GM23338 (cell line): ENCODE data around the gene NFS1. TPM values are rescaled to one million over a fixed set of nuclear protein-coding genes. Genes with fewer than 3 reads are reported as not detected.
"Not testable (repeated sequence)": the region's sequence is repeated elsewhere in the genome, so short reads cannot be mapped to it uniquely, and the experiment has no call there.

Experiments used
- ATAC-seq: fragments of 200-7000 bp; cut with Tn5 transposase; 3 replicates; pipeline ENCODE4 v1.9.1; 2020
- DNase-seq: peaks from one replicate; pipeline ENCODE4 v3.0.0-alpha.2; 2015; ENCODE audit warnings: low spot score
- H2AFZ ChIP-seq: fragments of 200-600 bp; sonication (generic); 2 replicates; pipeline ENCODE4 v1.8.0; 2016; ENCODE audit warnings: antibody characterized with exemption, mild to moderate bottlenecking, moderate library complexity
- H3F3A ChIP-seq: fragments of 200-600 bp; sonication (generic); replicated peaks from 2 replicates; pipeline ENCODE4 v1.8.0; 2017; ENCODE audit warnings: antibody characterized with exemption, mixed run types, low read depth
- H3K27ac ChIP-seq: fragments of 200-600 bp; sonication (generic); 2 replicates; pipeline ENCODE4 v1.6.1; 2016; ENCODE audit warnings: low read depth
- H3K27me3 ChIP-seq: fragments of 200-600 bp; sonication (generic); 2 replicates; pipeline ENCODE4 v1.8.0; 2016; ENCODE audit warnings: mild to moderate bottlenecking, mixed run types, moderate library complexity; ENCODE audit not compliant: insufficient read depth
- H3K36me3 ChIP-seq: fragments of 200-600 bp; sonication (generic); 2 replicates; pipeline ENCODE4 v1.8.0; 2016; ENCODE audit warnings: mild to moderate bottlenecking; ENCODE audit not compliant: insufficient read depth
- H3K4me1 ChIP-seq: fragments of 200-600 bp; sonication (generic); 2 replicates; pipeline ENCODE4 v1.8.0; 2016; ENCODE audit warnings: mild to moderate bottlenecking, moderate library complexity; ENCODE audit not compliant: insufficient read depth
- H3K4me2 ChIP-seq: fragments of 200-600 bp; sonication (generic); 2 replicates; pipeline ENCODE4 v1.7.1; 2017; ENCODE audit warnings: mixed run types
- H3K4me3 ChIP-seq: fragments of 200-600 bp; sonication (generic); 2 replicates; pipeline ENCODE4 v1.6.1; 2016; ENCODE audit warnings: mixed run types
- H3K79me2 ChIP-seq: fragments of 200-600 bp; sonication (generic); replicated peaks from 2 replicates; pipeline ENCODE4 v1.8.0; 2017; ENCODE audit warnings: mild to moderate bottlenecking; ENCODE audit not compliant: insufficient read depth
- H3K9me2 ChIP-seq: fragments of 200-600 bp; sonication (generic); 2 replicates; pipeline ENCODE4 v1.8.0; 2017; ENCODE audit not compliant: insufficient read depth
- H4K20me1 ChIP-seq: fragments of 200-600 bp; sonication (generic); replicated peaks from 2 replicates; pipeline ENCODE4 v1.8.0; 2017; ENCODE audit warnings: mild to moderate bottlenecking; ENCODE audit not compliant: insufficient read depth
- H3K27ac Mint-ChIP-seq: 2 replicates; pipeline ENCODE4 v1.8.0; 2020; ENCODE audit warnings: inconsistent platforms, mild to moderate bottlenecking, moderate library complexity, mixed read lengths
- H3K27me3 Mint-ChIP-seq: 3 replicates; pipeline ENCODE4 v1.8.0; 2022; ENCODE audit warnings: low read depth, mild to moderate bottlenecking, moderate library complexity, mixed read lengths, inconsistent platforms; ENCODE audit not compliant: insufficient read depth, poor library complexity
- H3K36me3 Mint-ChIP-seq: 3 replicates; pipeline ENCODE4 v1.8.0; 2021; ENCODE audit warnings: low read depth, mild to moderate bottlenecking, inconsistent platforms, moderate library complexity, mixed read lengths
- H3K4me1 Mint-ChIP-seq: 3 replicates; pipeline ENCODE4 v1.8.0; 2020; ENCODE audit warnings: mild to moderate bottlenecking, inconsistent platforms, mixed read lengths
- H3K4me3 Mint-ChIP-seq: 3 replicates; pipeline ENCODE4 v1.8.0; 2021; ENCODE audit warnings: moderate library complexity, mild to moderate bottlenecking, inconsistent platforms, mixed read lengths
- H3K9me3 Mint-ChIP-seq: 3 replicates; pipeline ENCODE4 v1.8.0; 2020; ENCODE audit warnings: moderate library complexity, mild to moderate bottlenecking, inconsistent platforms, mixed read lengths
- NANOG ChIP-seq: IDR thresholded peaks from 2 replicates; pipeline ENCODE4 v1.6.1; 2016; ENCODE audit warnings: antibody characterized with exemption, borderline replicate concordance
- POLR2AphosphoS5 ChIP-seq: IDR thresholded peaks from 2 replicates; pipeline ENCODE4 v1.6.1; 2016; ENCODE audit warnings: antibody characterized with exemption, low read depth
- STAT1 ChIP-seq: IDR thresholded peaks from one replicate; pipeline ENCODE4 v1.6.1; 2016; ENCODE audit warnings: antibody characterized with exemption; ENCODE audit not compliant: unreplicated experiment
- ZNF114 ChIP-seq: fragments of 250-450 bp; sonication (Bioruptor Pico); IDR thresholded peaks from 2 replicates; pipeline ENCODE4 v1.5.0; 2020; ENCODE audit warnings: mild to moderate bottlenecking, moderate library complexity
- ZNF331 ChIP-seq: fragments of 250-450 bp; sonication (Bioruptor Pico); IDR thresholded peaks from 2 replicates; pipeline ENCODE4 v1.5.0; 2020; ENCODE audit warnings: low read depth, mild to moderate bottlenecking, moderate library complexity
- polyA plus RNA-seq: library from polyadenylated mRNA; unstranded; fragments of >200 nt; fragmentation: Nextera tagmentation; extraction: Ambion mirVana; gene quantifications from 2 replicates; pipeline ENCODE4 v1.2.1, GENCODE V29; 2016
- total RNA-seq: library from RNA; depleted of rRNA; stranded (reverse); fragments of >200 nt; shearing (Covaris generic); gene quantifications from 2 replicates; pipeline ENCODE4 v1.2.3, GENCODE V29; 2014
- TF ChIP-seq, protein P1 (sequence below): IDR thresholded peaks from 2 replicates; pipeline ENCODE4 v1.6.1; 2016; ENCODE audit warnings: antibody characterized with exemption
- TF ChIP-seq, protein P2 (sequence below), 2 experiments: fragments of 200-600 bp in 1 of 2; sonication (generic) in 1 of 2; conservative IDR thresholded peaks; 2 replicates each; pipeline versions ENCODE4 v1.5.1 to v1.6.1; 2016 to 2017; ENCODE audit warnings: antibody characterized with exemption in 2 of 2, low read depth in 2 of 2, mild to moderate bottlenecking in 2 of 2, moderate library complexity in 1 of 2

The NFS1 gene
- total and polyA plus RNA-seq, 2 experiments from 2014 or later: 22.8 to 35.7 TPM

DNA sequence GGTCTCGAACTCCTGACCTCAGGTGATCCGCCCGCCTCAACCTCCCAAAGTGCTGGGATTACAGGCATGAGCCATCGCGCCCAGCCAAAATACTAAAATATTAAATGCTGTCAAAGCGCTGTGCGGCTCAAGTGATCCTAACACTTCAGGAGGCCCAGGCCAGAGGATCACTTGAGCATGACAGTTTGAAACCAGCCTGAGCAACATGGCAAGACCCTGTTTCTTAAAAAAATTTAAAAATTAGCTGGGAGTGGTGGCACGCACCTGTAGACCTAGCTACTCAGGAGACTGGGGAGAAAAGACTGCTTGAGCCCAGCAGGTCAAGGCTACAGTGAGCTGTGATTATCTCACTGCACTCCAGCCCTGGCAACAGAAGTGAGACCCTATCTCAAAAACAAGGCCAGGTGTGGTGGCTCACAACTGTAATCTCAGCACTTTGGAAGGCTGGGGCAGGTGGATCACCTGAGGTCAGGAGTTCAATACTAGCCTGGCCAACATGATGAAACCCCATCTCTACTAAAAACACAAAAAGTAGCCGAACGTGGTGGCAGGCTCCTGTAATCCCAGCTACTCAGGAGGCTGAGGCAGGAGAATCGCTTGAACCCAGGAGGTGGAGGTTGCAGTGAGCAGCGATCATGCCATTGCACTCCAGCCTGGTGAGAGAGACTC, 24.6 kb upstream of the NFS1 start:
- peaks cover 12% of the 10 kb centered on the region for H3K27me3 Mint-ChIP-seq
- Histone ChIP-seq H3F3A (peaks cover 44% of the 10 kb centered on the region), H3K79me2 (peaks cover 99% of the 10 kb centered on the region), H4K20me1 (peaks cover 77% of the 10 kb centered on the region), H3K27ac (0 out of 2 replicates have a peak overlapping the region, but pooled peaks have one; percentile 19), H3K36me3 (peaks cover 99% of the 10 kb centered on the region)
- ATAC-seq, H2AFZ ChIP-seq, H3K4me2 ChIP-seq, H3K27me3 ChIP-seq, H3K4me1 ChIP-seq, H3K4me1 Mint-ChIP-seq, DNase-seq, H3K9me2 ChIP-seq, H3K4me3 ChIP-seq, H3K4me3 Mint-ChIP-seq, H3K9me3 Mint-ChIP-seq: not testable (repeated sequence)
- 0 out of 2 replicates have a peak overlapping the region, but pooled peaks have one; percentile 31 for H3K27ac Mint-ChIP-seq
- H3K36me3 Mint-ChIP-seq: peaks cover 99% of the 10 kb centered on the region

DNA sequence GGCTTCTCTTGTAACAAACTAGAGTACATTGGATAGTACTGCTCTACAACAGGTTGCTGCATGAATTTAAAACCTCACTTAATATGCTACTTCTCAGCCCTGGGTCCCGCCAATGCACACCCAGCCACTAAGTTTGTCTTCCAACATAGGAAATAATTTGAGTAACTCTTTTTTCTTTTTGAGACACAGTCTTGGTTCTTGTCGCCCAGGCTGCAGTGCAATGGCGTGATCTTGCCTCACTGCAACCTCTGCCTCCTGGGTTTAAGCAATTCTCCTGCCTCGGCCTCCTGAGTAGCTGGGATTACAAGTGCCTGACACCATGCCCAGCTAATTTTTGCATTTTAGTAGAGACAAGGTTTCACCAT, 24.1 kb upstream of the NFS1 start:
- not testable (repeated sequence) for ATAC-seq, DNase-seq, H3K4me3 Mint-ChIP-seq, H3K9me2 ChIP-seq, H2AFZ ChIP-seq, H3K27ac Mint-ChIP-seq, H3K4me2 ChIP-seq, H3K27me3 ChIP-seq, H3K4me3 ChIP-seq, H3K9me3 Mint-ChIP-seq, H3K4me1 Mint-ChIP-seq, H3K4me1 ChIP-seq
- Histone ChIP-seq H3K27ac (peak overlapping the region; percentile 53; the same call in 1 of the 2 replicates), H3K36me3 (peaks cover 99% of the 10 kb centered on the region), H3F3A (peaks cover 49% of the 10 kb centered on the region), H4K20me1 (peaks cover 83% of the 10 kb centered on the region), H3K79me2 (peaks cover 99% of the 10 kb centered on the region)
- Mint-ChIP-seq H3K36me3 (peaks cover 100% of the 10 kb centered on the region), H3K27me3 (peaks cover 12% of the 10 kb centered on the region)

DNA sequence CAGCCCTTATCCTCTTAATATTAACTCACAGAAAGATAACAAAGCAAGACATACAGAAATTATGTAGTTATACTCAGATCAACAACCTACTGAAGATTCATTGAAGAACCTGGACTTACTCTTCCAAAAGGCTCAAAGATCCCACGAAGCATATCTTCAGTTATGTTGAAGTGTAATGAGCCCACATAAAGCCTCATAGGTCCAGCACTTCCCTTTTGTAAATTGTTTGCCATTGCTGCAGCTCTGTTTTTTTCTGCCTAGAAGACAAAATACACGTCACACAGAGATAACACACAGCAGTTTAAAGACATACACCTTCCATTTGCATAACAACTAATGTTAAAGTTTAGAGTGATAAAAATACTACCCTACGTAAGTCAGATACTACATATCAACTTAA, 22.5 kb upstream of the NFS1 start:
- DNase-seq: no peak
- H3K4me1 Mint-ChIP-seq: peaks cover 6% of the 10 kb centered on the region; the same call in 2 of the 3 replicates
- H3K27me3 Mint-ChIP-seq: peaks cover 8% of the 10 kb centered on the region
- no peak overlapping the region for H3K4me3 ChIP-seq
- H3K9me2 ChIP-seq: no peaks in the 10 kb centered on the region
- H4K20me1 ChIP-seq: peaks cover 78% of the 10 kb centered on the region
- H3K4me3 Mint-ChIP-seq: no peak overlapping the region
- H3K4me1 ChIP-seq: no peaks in the 10 kb centered on the region
- peaks cover 99% of the 10 kb centered on the region for H3K79me2 ChIP-seq
- H3K36me3 Mint-ChIP-seq: peaks cover 100% of the 10 kb centered on the region
- H3K27ac Mint-ChIP-seq: no peak overlapping the region
- peaks cover 56% of the 10 kb centered on the region for H3F3A ChIP-seq
- no peak overlapping the region for H2AFZ ChIP-seq
- no peaks in the 10 kb centered on the region for H3K27me3 ChIP-seq
- TF ChIP-seq STAT1 (no peak), ZNF331 (no peak)
- TF ChIP-seq, protein P1, sequence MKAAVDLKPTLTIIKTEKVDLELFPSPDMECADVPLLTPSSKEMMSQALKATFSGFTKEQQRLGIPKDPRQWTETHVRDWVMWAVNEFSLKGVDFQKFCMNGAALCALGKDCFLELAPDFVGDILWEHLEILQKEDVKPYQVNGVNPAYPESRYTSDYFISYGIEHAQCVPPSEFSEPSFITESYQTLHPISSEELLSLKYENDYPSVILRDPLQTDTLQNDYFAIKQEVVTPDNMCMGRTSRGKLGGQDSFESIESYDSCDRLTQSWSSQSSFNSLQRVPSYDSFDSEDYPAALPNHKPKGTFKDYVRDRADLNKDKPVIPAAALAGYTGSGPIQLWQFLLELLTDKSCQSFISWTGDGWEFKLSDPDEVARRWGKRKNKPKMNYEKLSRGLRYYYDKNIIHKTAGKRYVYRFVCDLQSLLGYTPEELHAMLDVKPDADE: no peak
- no peaks in the 10 kb centered on the region for H3K9me3 Mint-ChIP-seq
- ATAC-seq: no peak
- peaks cover 99% of the 10 kb centered on the region for H3K36me3 ChIP-seq
- peak overlapping the region; percentile 39; the same call in 1 of the 2 replicates for H3K27ac ChIP-seq
- H3K4me2 ChIP-seq: no peak overlapping the region

DNA sequence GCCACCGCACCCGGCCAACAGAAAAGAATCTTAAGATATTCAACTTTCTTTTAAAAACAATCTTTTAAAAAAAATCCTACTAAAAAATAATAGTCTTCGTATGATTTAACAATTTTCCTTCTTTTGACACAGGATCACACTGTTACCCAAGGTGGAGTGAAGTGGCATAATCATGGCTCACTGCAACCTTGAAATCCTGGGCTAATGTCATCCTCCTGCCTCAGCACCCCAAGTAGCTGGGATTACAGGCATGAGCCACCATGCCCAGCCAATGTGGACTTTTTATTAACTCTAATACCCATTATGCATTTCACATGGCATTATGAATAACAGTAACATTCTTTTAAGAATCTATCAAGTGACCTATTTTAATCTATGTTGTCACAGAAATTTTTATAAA, 22.1 kb upstream of the NFS1 start:
- no peak for DNase-seq
- H3K4me3 Mint-ChIP-seq: no peak overlapping the region
- no peak overlapping the region for H3K27ac Mint-ChIP-seq
- Histone ChIP-seq H3K4me3 (no peak overlapping the region), H3K27ac (peak overlapping the region; percentile 39; the same call in 1 of the 2 replicates), H4K20me1 (peaks cover 78% of the 10 kb centered on the region), H3K79me2 (peaks cover 99% of the 10 kb centered on the region), H3K36me3 (peaks cover 99% of the 10 kb centered on the region), H3K4me2 (no peak overlapping the region), H3F3A (peaks cover 58% of the 10 kb centered on the region), H3K9me2 (no peaks in the 10 kb centered on the region), H3K4me1 (no peaks in the 10 kb centered on the region), H2AFZ (no peak overlapping the region), H3K27me3 (no peaks in the 10 kb centered on the region)
- ATAC-seq: no peak
- peaks cover 4% of the 10 kb centered on the region for H3K27me3 Mint-ChIP-seq
- H3K36me3 Mint-ChIP-seq: peaks cover 100% of the 10 kb centered on the region
- H3K9me3 Mint-ChIP-seq: no peaks in the 10 kb centered on the region
- H3K4me1 Mint-ChIP-seq: peaks cover 6% of the 10 kb centered on the region; the same call in 2 of the 3 replicates
- no peak for TF ChIP-seq ZNF331
- TF ChIP-seq ZNF114 (CRISPR knock-in tag): no peak
- TF ChIP-seq STAT1: no peak
- no peak for TF ChIP-seq NANOG
- no peak for TF ChIP-seq POLR2AphosphoS5
- TF ChIP-seq, protein P2, sequence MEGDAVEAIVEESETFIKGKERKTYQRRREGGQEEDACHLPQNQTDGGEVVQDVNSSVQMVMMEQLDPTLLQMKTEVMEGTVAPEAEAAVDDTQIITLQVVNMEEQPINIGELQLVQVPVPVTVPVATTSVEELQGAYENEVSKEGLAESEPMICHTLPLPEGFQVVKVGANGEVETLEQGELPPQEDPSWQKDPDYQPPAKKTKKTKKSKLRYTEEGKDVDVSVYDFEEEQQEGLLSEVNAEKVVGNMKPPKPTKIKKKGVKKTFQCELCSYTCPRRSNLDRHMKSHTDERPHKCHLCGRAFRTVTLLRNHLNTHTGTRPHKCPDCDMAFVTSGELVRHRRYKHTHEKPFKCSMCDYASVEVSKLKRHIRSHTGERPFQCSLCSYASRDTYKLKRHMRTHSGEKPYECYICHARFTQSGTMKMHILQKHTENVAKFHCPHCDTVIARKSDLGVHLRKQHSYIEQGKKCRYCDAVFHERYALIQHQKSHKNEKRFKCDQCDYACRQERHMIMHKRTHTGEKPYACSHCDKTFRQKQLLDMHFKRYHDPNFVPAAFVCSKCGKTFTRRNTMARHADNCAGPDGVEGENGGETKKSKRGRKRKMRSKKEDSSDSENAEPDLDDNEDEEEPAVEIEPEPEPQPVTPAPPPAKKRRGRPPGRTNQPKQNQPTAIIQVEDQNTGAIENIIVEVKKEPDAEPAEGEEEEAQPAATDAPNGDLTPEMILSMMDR (conservative IDR thresholded peaks at IDR 0.05; ENCODE audit: low read depth in 2 of 2): no peak
